ENCODE data around the gene TUBG1. TPM values are rescaled to one million over a fixed set of nuclear protein-coding genes. Genes with fewer than 3 reads are reported as not detected.
A peak's percentile ranks its signal among the peaks of the same experiment; 100 is the strongest.

TUBG1 gene
- total and polyA plus RNA-seq, 9 of the 15 experiments (the other 6 are each of a cell fraction or from before 2014, with no cell fraction given): 33.1 to 147 (median 66.0) TPM

- no peak for TF ChIP-seq NR1H2 (CRISPR knock-in tag; IDR thresholded peaks at IDR 0.05)
- peak; percentile 41; the same call in 1 of the 2 replicates for TF ChIP-seq NFIC (IDR thresholded peaks at IDR 0.05)
- TF ChIP-seq BACH1 (tag; IDR thresholded peaks at IDR 0.05): no peak
- TF ChIP-seq ESRRA (IDR thresholded peaks at IDR 0.05; ENCODE audit: borderline replicate concordance, low read depth): peak; percentile 98; the same call in 1 of the 2 replicates
- no peak for TF ChIP-seq TCF7L2 (IDR thresholded peaks at IDR 0.05; ENCODE audit: low read depth, low read length)
- TF ChIP-seq ZSCAN29 (IDR thresholded peaks at IDR 0.05): no peak
- TF ChIP-seq KDM4B (IDR thresholded peaks at IDR 0.05; ENCODE audit: borderline replicate concordance in 2 of 2, low read depth in 1 of 2): peak in 1 of 2 experiments; percentile 73; a peak in 1 of 4 replicates
- no peak for TF ChIP-seq OTX1 (CRISPR knock-in tag; IDR thresholded peaks at IDR 0.05)
- no peak for TF ChIP-seq SRSF9 (IDR thresholded peaks at IDR 0.05; ENCODE audit: borderline replicate concordance, low read depth, low read length)
- peak in 2 of 3 experiments; percentile 35 to 87; a peak in 2 of 6 replicates for TF ChIP-seq ZBTB11 (CRISPR knock-in tag; IDR thresholded peaks at IDR 0.05)
- no peak for TF ChIP-seq HNRNPUL1 (IDR thresholded peaks at IDR 0.05; ENCODE audit: low read length)
- TF ChIP-seq ILK (tag; IDR thresholded peaks at IDR 0.05; ENCODE audit: borderline replicate concordance, low read depth): no peak
- TF ChIP-seq ZNF57 (CRISPR knock-in tag; IDR thresholded peaks at IDR 0.05): no peak
- peak; percentile 90 for TF ChIP-seq TAF1 (IDR thresholded peaks at IDR 0.05; ENCODE audit: control insufficient read depth, extremely low read depth, insufficient read depth, low read length, severe bottlenecking)
- TF ChIP-seq SNRNP70 (optimal IDR thresholded peaks at IDR 0.05; ENCODE audit: low read depth, low read length): no peak
- TF ChIP-seq EWSR1 (IDR thresholded peaks at IDR 0.05; ENCODE audit: borderline replicate concordance, low read depth, partially characterized antibody): no peak
- no peak for TF ChIP-seq ZFPM2 (CRISPR knock-in tag; IDR thresholded peaks at IDR 0.05)
- TF ChIP-seq E2F3 (CRISPR knock-in tag; IDR thresholded peaks at IDR 0.05): no peak
- no peak for TF ChIP-seq E2F4 (CRISPR knock-in tag; IDR thresholded peaks at IDR 0.05; ENCODE audit: low read depth)
- TF ChIP-seq ZNF778 (CRISPR knock-in tag; IDR thresholded peaks at IDR 0.05): no peak
- TF ChIP-seq MYBL2 (IDR thresholded peaks at IDR 0.05; ENCODE audit: low read depth): no peak
- no peak for TF ChIP-seq MYBL2 (CRISPR knock-in tag; IDR thresholded peaks at IDR 0.05; ENCODE audit: borderline replicate concordance)
- no peak for TF ChIP-seq HMG20B (CRISPR knock-in tag; IDR thresholded peaks at IDR 0.05)
- no peak for TF ChIP-seq BRD9 (IDR thresholded peaks at IDR 0.05; ENCODE audit: low read depth, partially characterized antibody)
- TF ChIP-seq SMARCC2 (IDR thresholded peaks at IDR 0.05; ENCODE audit: low read depth): no peak
- no peak for TF ChIP-seq RFX7 (CRISPR knock-in tag; IDR thresholded peaks at IDR 0.05)
- TF ChIP-seq SP2 (IDR thresholded peaks at IDR 0.05; ENCODE audit: extremely low read depth, low read depth, low read length, poor library complexity, severe bottlenecking): no peak
These were observed 47.5 kb upstream of the TUBG1 start, which contains the start of gene COASY (continued) for GRCh38 chr17:42561897-42562387.
